B cell (primary cell): ENCODE results near the gene LAMC3. TPM values are rescaled to one million over a fixed set of nuclear protein-coding genes. Genes with fewer than 3 reads are reported as not detected.

Source experiments
- ATAC-seq: fragments of 200-7000 bp; cut with Tn5 transposase; one replicate; pipeline ENCODE4 v1.10.0; 2021; ENCODE audit warnings: low read depth, mild to moderate bottlenecking, moderate number of reproducible peaks, moderate library complexity
- CTCF ChIA-PET: fragments of 350-600 bp; sonication (Branson Sonifier 250); formaldehyde crosslinking; loops from one replicate; lab custom pipeline; 2021; ENCODE audit warnings: antibody characterized with exemption, inconsistent platforms; lab: Charles Lee
- POLR2A ChIA-PET: fragments of 350-600 bp; sonication (Branson Sonifier 250); formaldehyde crosslinking; loops from one replicate; lab custom pipeline; 2021; ENCODE audit warnings: antibody characterized with exemption; lab: Charles Lee
- DNase-seq: peaks from one replicate; pipeline ENCODE4 v3.0.0; 2013
- H2AFZ ChIP-seq: 2 replicates; pipeline ENCODE4 v1.6.1; 2012; ENCODE audit warnings: mild to moderate bottlenecking, low read depth, low read length; ENCODE audit not compliant: insufficient read depth, poor library complexity, severe bottlenecking
- H3K27ac ChIP-seq, 2 donors: 1 replicate in 1 of 2; 2 replicates in 1 of 2; pipeline ENCODE4 v1.5.1; 2012 to 2013; ENCODE audit warnings: low read length in 2 of 2, mild to moderate bottlenecking in 2 of 2, moderate library complexity in 1 of 2
- H3K27me3 ChIP-seq, 4 experiments: fragments of 200-600 bp in 1 of 4; sonication (generic) in 1 of 4; replicated peaks in 1 of 4; 1 replicate in 2 of 4; 2 replicates in 2 of 4; pipeline versions ENCODE4 v1.6.1 to v1.7.0; 2013 to 2016; ENCODE audit warnings: low read length in 3 of 4, mild to moderate bottlenecking in 2 of 4, mixed read lengths in 1 of 4, moderate library complexity in 1 of 4; ENCODE audit not compliant: insufficient read depth in 4 of 4, control insufficient read depth in 3 of 4; ENCODE audit errors: control extremely low read depth in 1 of 4
- H3K36me3 ChIP-seq, 2 experiments: replicated peaks in 1 of 2; 1 replicate in 1 of 2; 2 replicates in 1 of 2; pipeline versions ENCODE4 v1.6.1 to v1.7.1; 2013; ENCODE audit warnings: low read length in 1 of 2; ENCODE audit not compliant: insufficient read depth in 2 of 2, control insufficient read depth in 1 of 2; ENCODE audit errors: control extremely low read depth in 1 of 2, extremely low read depth in 1 of 2
- H3K4me1 ChIP-seq, 2 donors: fragments of 200-600 bp in 1 of 2; sonication (generic) in 1 of 2; 1 replicate in 1 of 2; 2 replicates in 1 of 2; pipeline versions ENCODE4 v1.5.1 to v1.6.1; 2013 to 2017; ENCODE audit warnings: low read length in 2 of 2; ENCODE audit not compliant: control insufficient read depth in 2 of 2, insufficient read depth in 2 of 2
- H3K4me2 ChIP-seq: replicated peaks from 2 replicates; pipeline ENCODE3; 2012; ENCODE audit warnings: mild to moderate bottlenecking, low read depth, low read length; ENCODE audit not compliant: poor library complexity, severe bottlenecking
- H3K4me3 ChIP-seq, 5 experiments: fragments of 200-600 bp in 1 of 5; sonication (generic) in 1 of 5; 1 replicate in 3 of 5; 2 replicates in 2 of 5; pipeline versions ENCODE4 v1.5.1 to v1.7.0; 2011 to 2016; ENCODE audit warnings: low read length in 4 of 5, mild to moderate bottlenecking in 4 of 5, low read depth in 2 of 5, control low read depth in 1 of 5, moderate library complexity in 1 of 5; ENCODE audit not compliant: insufficient read depth in 1 of 5; ENCODE audit errors: control extremely low read depth in 1 of 5, extremely low read depth in 1 of 5
- H3K79me2 ChIP-seq: fragments of 200-600 bp; sonication (generic); one replicate; pipeline ENCODE4 v1.6.0; 2016; ENCODE audit warnings: low read length; ENCODE audit not compliant: control insufficient read depth, insufficient read depth
- H3K9ac ChIP-seq: fragments of 200-600 bp; sonication (generic); 2 replicates; pipeline ENCODE4 v1.6.1; 2017; ENCODE audit warnings: mild to moderate bottlenecking, low read length, moderate library complexity
- H3K9me3 ChIP-seq, 3 donors: one replicate each; pipeline versions ENCODE4 v1.6.1 to v1.7.1; 2013; ENCODE audit warnings: low read length in 2 of 3; ENCODE audit not compliant: control insufficient read depth in 2 of 3, insufficient read depth in 1 of 3; ENCODE audit errors: control extremely low read depth in 1 of 3
- H4K20me1 ChIP-seq: 2 replicates; pipeline ENCODE4 v1.6.0; 2012; ENCODE audit warnings: mild to moderate bottlenecking, low read length; ENCODE audit not compliant: insufficient read depth, control insufficient read depth, poor library complexity, severe bottlenecking
- H3K27ac Mint-ChIP-seq: one replicate; pipeline ENCODE4 v1.8.0; 2021; ENCODE audit warnings: mixed read lengths
- H3K27me3 Mint-ChIP-seq: one replicate; pipeline ENCODE4 v1.8.0; 2021; ENCODE audit warnings: mixed read lengths
- H3K4me1 Mint-ChIP-seq: one replicate; pipeline ENCODE4 v1.8.0; 2021; ENCODE audit warnings: mixed read lengths
- H3K4me3 Mint-ChIP-seq: one replicate; pipeline ENCODE4 v1.8.0; 2021; ENCODE audit warnings: mixed read lengths
- H3K9me3 Mint-ChIP-seq: one replicate; pipeline ENCODE4 v1.8.0; 2022; ENCODE audit warnings: mixed read lengths; ENCODE audit not compliant: insufficient read depth
- EZH2 ChIP-seq: IDR thresholded peaks from 2 replicates; pipeline ENCODE4 v1.6.1; 2012; ENCODE audit warnings: borderline replicate concordance, low read depth, mild to moderate bottlenecking, moderate library complexity, low read length; ENCODE audit not compliant: insufficient read depth, poor library complexity, severe bottlenecking
- WGBS: methylation state at CpG from one replicate; pipeline ENCODE4 v1.1.5; 2013; ENCODE audit warnings: missing lambda C conversion rate; ENCODE audit not compliant: insufficient coverage; 5-methylcytosine and 5-hydroxymethylcytosine counted together
- intact Hi-C: fragments of 100-400 bp; cut with micrococcal nuclease; formaldehyde crosslinking; loops from one replicate; pipeline ENCODE4 v1.10.0; 2022
- polyA plus RNA-seq: library from polyadenylated mRNA; depleted of rRNA; stranded (reverse); fragments of >200 nt; gene quantifications from 2 replicates; pipeline ENCODE4 v1.2.3, GENCODE V29; 2012
- total RNA-seq, 2 donors: library from RNA; stranded (reverse); fragments of 120-200 nt in 1 of 2; gene quantifications; 1 replicate in 1 of 2; 2 replicates in 1 of 2; pipeline versions ENCODE4 v1.2.3 to v1.2.4, GENCODE V29; 2013 to 2022
- TF ChIP-seq, protein P1 (sequence below): fragments of 200-600 bp; IDR thresholded peaks from one replicate; pipeline ENCODE4 v1.8.0; 2022; ENCODE audit warnings: antibody characterized with exemption, mild to moderate bottlenecking

The LAMC3 gene
- total and polyA plus RNA-seq, 2 donors (not counting 1 experiment from before 2014, with no cell fraction given) = 0.25 to 0.45 TPM

DNA sequence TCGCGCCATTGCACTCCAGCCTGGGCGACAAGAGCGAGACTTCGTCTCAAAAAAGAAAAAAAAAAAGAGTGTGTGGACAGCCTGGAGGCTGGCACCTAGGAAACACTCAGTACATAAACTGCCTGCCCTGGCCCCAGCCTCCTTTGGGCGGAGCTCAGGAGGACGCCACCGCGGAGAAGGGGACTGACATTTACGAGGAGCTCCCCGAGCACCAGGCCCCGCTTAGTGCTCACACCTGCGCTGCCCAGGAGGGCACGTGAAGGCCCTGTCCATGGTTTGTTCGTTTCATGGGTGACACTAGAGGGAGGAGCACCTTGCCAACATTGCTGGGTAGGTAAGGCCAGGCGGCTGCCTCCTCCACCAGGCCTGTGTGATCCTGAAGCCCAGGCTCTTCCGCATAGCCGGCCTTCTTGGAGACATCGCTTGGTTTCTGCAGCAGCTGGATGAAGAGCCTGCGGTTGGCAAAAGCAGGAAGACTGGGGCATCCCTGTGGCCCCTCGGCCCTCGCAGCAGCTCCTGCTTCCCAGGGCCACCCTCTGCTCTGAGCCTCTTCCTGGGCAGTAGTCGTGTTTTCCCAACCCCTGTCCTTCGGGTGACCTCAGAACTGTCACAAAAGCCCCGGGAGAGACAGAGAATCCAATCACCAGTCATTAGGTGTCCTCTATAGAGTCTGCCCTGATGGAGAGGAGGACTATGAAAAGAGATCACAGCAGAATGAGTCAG lies 26.2 kb upstream of the LAMC3 start:
- Histone ChIP-seq H3K36me3 (no peaks in the 10 kb centered on the region), H3K9me3 (no peaks in the 10 kb centered on the region), H3K4me2 (no peak overlapping the region), H3K27ac (no peak overlapping the region), H3K79me2 (no peaks in the 10 kb centered on the region), H3K9ac (no peak overlapping the region), H4K20me1 (no peaks in the 10 kb centered on the region), H3K27me3 (no peaks in the 10 kb centered on the region), H3K4me3 (no peak overlapping the region), H3K4me1 (no peaks in the 10 kb centered on the region), H2AFZ (no peak overlapping the region)
- intact Hi-C loops = no loop called here
- ChIA-PET CTCF (interaction anchor here (2.2 kb wide), 1 partner anchor 64 kb away, joined by 5 read pairs; no protein-coding TSS in a partner anchor), POLR2A (no interaction called here)
- H3K9me3 Mint-ChIP-seq = no peaks in the 10 kb centered on the region
- H3K27ac Mint-ChIP-seq = no peak overlapping the region
- H3K4me1 Mint-ChIP-seq = no peaks in the 10 kb centered on the region
- DNase-seq (no peak), ATAC-seq (no peak)
- no peak for TF ChIP-seq EZH2
- TF ChIP-seq, protein P1, sequence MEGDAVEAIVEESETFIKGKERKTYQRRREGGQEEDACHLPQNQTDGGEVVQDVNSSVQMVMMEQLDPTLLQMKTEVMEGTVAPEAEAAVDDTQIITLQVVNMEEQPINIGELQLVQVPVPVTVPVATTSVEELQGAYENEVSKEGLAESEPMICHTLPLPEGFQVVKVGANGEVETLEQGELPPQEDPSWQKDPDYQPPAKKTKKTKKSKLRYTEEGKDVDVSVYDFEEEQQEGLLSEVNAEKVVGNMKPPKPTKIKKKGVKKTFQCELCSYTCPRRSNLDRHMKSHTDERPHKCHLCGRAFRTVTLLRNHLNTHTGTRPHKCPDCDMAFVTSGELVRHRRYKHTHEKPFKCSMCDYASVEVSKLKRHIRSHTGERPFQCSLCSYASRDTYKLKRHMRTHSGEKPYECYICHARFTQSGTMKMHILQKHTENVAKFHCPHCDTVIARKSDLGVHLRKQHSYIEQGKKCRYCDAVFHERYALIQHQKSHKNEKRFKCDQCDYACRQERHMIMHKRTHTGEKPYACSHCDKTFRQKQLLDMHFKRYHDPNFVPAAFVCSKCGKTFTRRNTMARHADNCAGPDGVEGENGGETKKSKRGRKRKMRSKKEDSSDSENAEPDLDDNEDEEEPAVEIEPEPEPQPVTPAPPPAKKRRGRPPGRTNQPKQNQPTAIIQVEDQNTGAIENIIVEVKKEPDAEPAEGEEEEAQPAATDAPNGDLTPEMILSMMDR = no peak
- no peak overlapping the region for H3K4me3 Mint-ChIP-seq
- 98% methylated on average over 18 of the region's 25 CpGs for WGBS
- peaks cover 8% of the 10 kb centered on the region for H3K27me3 Mint-ChIP-seq

DNA sequence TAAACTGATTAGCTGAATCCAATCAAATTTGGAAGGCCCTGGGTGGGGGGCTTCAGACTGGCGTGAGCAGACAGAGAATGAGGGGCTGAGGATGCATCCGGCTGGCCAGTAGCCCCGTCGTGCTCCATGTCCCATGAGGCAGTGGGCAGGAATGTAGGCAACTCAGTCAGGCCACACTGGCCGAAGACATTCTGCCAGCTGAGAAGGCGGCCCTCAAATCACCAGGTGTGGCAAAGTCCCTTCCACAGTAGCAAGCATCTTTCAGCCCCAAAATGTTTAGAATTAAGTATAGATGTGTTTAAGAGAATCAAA lies 25.7 kb upstream of the LAMC3 start:
- no peaks in the 10 kb centered on the region for H3K36me3 ChIP-seq
- POLR2A ChIA-PET = no interaction called here
- H3K4me1 Mint-ChIP-seq = no peaks in the 10 kb centered on the region
- H3K27me3 ChIP-seq = no peaks in the 10 kb centered on the region
- H3K9me3 Mint-ChIP-seq = no peaks in the 10 kb centered on the region
- no peak overlapping the region for H3K4me3 Mint-ChIP-seq
- H3K27ac Mint-ChIP-seq = no peak overlapping the region
- H3K9ac ChIP-seq = no peak overlapping the region
- H4K20me1 ChIP-seq = no peaks in the 10 kb centered on the region
- no peaks in the 10 kb centered on the region for H3K4me1 ChIP-seq
- ATAC-seq (no peak), DNase-seq (no peak)
- H3K79me2 ChIP-seq = no peaks in the 10 kb centered on the region
- H2AFZ ChIP-seq = no peak overlapping the region
- no peak overlapping the region for H3K27ac ChIP-seq
- intact Hi-C loops = no loop called here
- CTCF ChIA-PET = interaction anchor here (2.2 kb wide), 1 partner anchor 63 kb away, joined by 5 read pairs; no protein-coding TSS in a partner anchor
- H3K9me3 ChIP-seq = no peaks in the 10 kb centered on the region
- H3K4me3 ChIP-seq = no peak overlapping the region
- TF ChIP-seq, protein P1 = no peak
- no peak for TF ChIP-seq EZH2
- H3K4me2 ChIP-seq = no peak overlapping the region
- 84% methylated on average over 4 of the region's 6 CpGs for WGBS
- peaks cover 8% of the 10 kb centered on the region for H3K27me3 Mint-ChIP-seq
